ENCODE data around the gene RANBP1.

- TF ChIP-seq CTCF (IDR thresholded peaks at IDR 0.05) = no peak
- no peak for TF ChIP-seq EP300 (IDR thresholded peaks at IDR 0.05)
- TF ChIP-seq POLR2A (IDR thresholded peaks at IDR 0.05) = no peak
Measured at GRCh38 chr22:20094197-20094807, 21.6 kb upstream of the RANBP1 start.
